DOHH2 (cell line): Measurements from ENCODE around the gene CWC27.

ENCODE experiments used
- H3F3A ChIP-seq: fragments of 200-600 bp; sonication (generic), shearing (Covaris generic); 2 replicates; pipeline ENCODE4 v1.6.0; 2016; ENCODE audit warnings: antibody characterized with exemption, mild to moderate bottlenecking; ENCODE audit not compliant: control insufficient read depth, insufficient read depth
- H3K27ac ChIP-seq: fragments of 200-600 bp; sonication (generic); 2 replicates; pipeline ENCODE4 v1.5.1; 2014; ENCODE audit warnings: low read depth, mild to moderate bottlenecking, low read length, moderate library complexity
- H3K27me3 ChIP-seq: fragments of 200-600 bp; sonication (generic); 2 replicates; pipeline ENCODE4 v1.6.1; 2014; ENCODE audit warnings: mild to moderate bottlenecking, low read length, mixed read lengths; ENCODE audit not compliant: control insufficient read depth
- H3K36me3 ChIP-seq: fragments of 200-600 bp; sonication (generic); 2 replicates; pipeline ENCODE4 v1.6.1; 2014; ENCODE audit warnings: mild to moderate bottlenecking, low read length, moderate library complexity, mixed read lengths; ENCODE audit not compliant: control insufficient read depth
- H3K4me1 ChIP-seq: fragments of 200-600 bp; sonication (generic); 2 replicates; pipeline ENCODE4 v1.6.1; 2014; ENCODE audit warnings: mild to moderate bottlenecking, low read length, mixed read lengths; ENCODE audit not compliant: control insufficient read depth
- H3K4me2 ChIP-seq: fragments of 200-600 bp; sonication (generic); 2 replicates; pipeline ENCODE4 v1.6.0; 2014; ENCODE audit warnings: mild to moderate bottlenecking, low read length, moderate library complexity
- H3K4me3 ChIP-seq: fragments of 200-600 bp; sonication (generic); 2 replicates; pipeline ENCODE4 v1.5.1; 2014; ENCODE audit warnings: mild to moderate bottlenecking, low read length, mixed read lengths
- H3K79me2 ChIP-seq: fragments of 200-600 bp; sonication (generic); 2 replicates; pipeline ENCODE4 v1.6.1; 2014; ENCODE audit warnings: mild to moderate bottlenecking, low read length, mixed read lengths; ENCODE audit not compliant: control insufficient read depth
- H3K9me2 ChIP-seq: fragments of 200-600 bp; sonication (generic); replicated peaks from 2 replicates; pipeline ENCODE4 v1.6.1; 2014; ENCODE audit warnings: mild to moderate bottlenecking, low read length, mixed read lengths; ENCODE audit not compliant: control insufficient read depth
- H3K9me3 ChIP-seq: fragments of 200-600 bp; sonication (generic); 2 replicates; pipeline ENCODE4 v1.6.1; 2014; ENCODE audit warnings: antibody characterized with exemption, low read length, mixed read lengths; ENCODE audit not compliant: control insufficient read depth, insufficient read depth
- H4K20me1 ChIP-seq: fragments of 200-600 bp; sonication (generic); 2 replicates; pipeline ENCODE4 v1.6.0; 2014; ENCODE audit warnings: low read depth, mild to moderate bottlenecking, antibody characterized with exemption, low read length, moderate library complexity; ENCODE audit not compliant: control insufficient read depth, insufficient read depth
- EZH2phosphoT487 ChIP-seq: fragments of 200-600 bp; sonication (generic); IDR thresholded peaks from 2 replicates; pipeline ENCODE4 v1.6.1; 2017; ENCODE audit warnings: borderline replicate concordance, mild to moderate bottlenecking, antibody characterized with exemption, low read length, moderate library complexity, mixed read lengths
- TF ChIP-seq, protein P1 (sequence below): fragments of 200-600 bp; sonication (generic); IDR thresholded peaks from one replicate; pipeline ENCODE4 v1.5.1; 2014; ENCODE audit warnings: antibody characterized with exemption, mild to moderate bottlenecking, low read depth, low read length; ENCODE audit not compliant: poor library complexity, severe bottlenecking

CWC27 gene

DNA sequence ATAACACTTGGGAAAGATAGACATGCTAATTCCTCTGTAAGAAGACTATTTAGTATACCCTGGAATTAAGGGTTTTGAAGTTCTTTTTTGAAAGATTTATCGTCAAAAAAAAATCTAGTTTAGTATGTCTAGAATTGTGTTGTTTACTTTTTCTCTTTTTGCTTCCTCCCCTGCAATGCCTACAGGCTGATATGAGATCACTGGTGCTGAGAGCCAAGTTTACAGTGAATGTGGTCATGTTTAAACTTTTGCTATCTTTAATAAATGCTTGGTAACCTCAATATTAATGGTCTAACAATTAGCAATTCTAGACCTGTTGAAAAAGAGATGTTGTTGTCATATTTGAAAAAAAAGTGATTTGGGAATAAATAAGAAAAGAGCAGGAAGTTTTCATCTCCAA, 86.1 kb downstream of the CWC27 start:
- no peak overlapping the region for H3K4me2 ChIP-seq
- H3K79me2 ChIP-seq, result no peaks in the 10 kb centered on the region
- H3K9me3 ChIP-seq, result no peaks in the 10 kb centered on the region
- H3K4me1 ChIP-seq, result no peaks in the 10 kb centered on the region
- no peaks in the 10 kb centered on the region for H3F3A ChIP-seq
- no peak overlapping the region for H3K27ac ChIP-seq
- H3K9me2 ChIP-seq, result no peaks in the 10 kb centered on the region
- no peaks in the 10 kb centered on the region for H4K20me1 ChIP-seq
- no peaks in the 10 kb centered on the region for H3K27me3 ChIP-seq
- H3K36me3 ChIP-seq, result no peaks in the 10 kb centered on the region
- TF ChIP-seq EZH2phosphoT487, result no peak
- TF ChIP-seq, protein P1, sequence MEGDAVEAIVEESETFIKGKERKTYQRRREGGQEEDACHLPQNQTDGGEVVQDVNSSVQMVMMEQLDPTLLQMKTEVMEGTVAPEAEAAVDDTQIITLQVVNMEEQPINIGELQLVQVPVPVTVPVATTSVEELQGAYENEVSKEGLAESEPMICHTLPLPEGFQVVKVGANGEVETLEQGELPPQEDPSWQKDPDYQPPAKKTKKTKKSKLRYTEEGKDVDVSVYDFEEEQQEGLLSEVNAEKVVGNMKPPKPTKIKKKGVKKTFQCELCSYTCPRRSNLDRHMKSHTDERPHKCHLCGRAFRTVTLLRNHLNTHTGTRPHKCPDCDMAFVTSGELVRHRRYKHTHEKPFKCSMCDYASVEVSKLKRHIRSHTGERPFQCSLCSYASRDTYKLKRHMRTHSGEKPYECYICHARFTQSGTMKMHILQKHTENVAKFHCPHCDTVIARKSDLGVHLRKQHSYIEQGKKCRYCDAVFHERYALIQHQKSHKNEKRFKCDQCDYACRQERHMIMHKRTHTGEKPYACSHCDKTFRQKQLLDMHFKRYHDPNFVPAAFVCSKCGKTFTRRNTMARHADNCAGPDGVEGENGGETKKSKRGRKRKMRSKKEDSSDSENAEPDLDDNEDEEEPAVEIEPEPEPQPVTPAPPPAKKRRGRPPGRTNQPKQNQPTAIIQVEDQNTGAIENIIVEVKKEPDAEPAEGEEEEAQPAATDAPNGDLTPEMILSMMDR, result no peak
- H3K4me3 ChIP-seq, result no peak overlapping the region

DNA sequence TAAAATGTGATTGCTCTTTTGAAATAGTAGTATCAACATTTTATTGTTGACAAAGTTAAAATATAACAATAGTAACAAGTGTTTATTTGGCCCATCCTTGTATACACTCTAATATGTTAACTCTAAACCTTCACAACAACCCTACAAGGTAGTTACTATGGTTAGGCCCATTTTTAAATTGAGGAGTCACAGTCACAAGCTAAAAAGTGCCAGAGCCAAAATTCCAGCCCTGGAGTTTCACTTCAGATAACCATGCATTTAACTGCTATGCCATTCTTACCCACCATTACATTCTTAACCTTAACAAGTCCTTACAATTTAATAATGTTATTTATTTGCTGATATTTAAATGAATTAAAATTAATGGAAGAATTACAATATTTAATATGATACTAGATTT, 91.2 kb downstream of the CWC27 start:
- Histone ChIP-seq H4K20me1 (no peaks in the 10 kb centered on the region), H3K4me3 (no peak overlapping the region), H3K9me3 (no peaks in the 10 kb centered on the region), H3K27me3 (no peaks in the 10 kb centered on the region), H3K27ac (no peak overlapping the region), H3K4me2 (no peak overlapping the region), H3K79me2 (no peaks in the 10 kb centered on the region), H3K9me2 (no peaks in the 10 kb centered on the region), H3F3A (no peaks in the 10 kb centered on the region), H3K36me3 (no peaks in the 10 kb centered on the region), H3K4me1 (no peaks in the 10 kb centered on the region)
- TF ChIP-seq EZH2phosphoT487, result no peak
- TF ChIP-seq, protein P1, result no peak

DNA sequence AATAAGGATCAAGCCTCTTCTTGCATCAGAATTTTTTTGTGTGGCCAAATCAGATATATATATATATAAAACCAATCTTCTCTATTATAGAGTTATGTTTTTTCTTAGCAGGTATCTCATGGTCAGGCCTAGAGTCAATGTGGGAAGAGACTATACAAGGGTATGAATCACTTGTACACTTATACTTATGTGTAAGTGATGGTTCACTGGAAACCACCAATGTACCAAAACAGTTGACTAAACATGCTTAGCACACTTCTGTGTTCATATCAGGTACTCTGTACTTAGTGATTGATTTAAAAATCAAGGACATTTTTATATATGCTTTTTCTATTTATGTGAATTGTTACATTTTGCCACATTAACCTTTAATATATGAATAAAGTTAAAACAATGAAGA, 92.6 kb downstream of the CWC27 start:
- no peak overlapping the region for H3K27ac ChIP-seq
- H3K4me1 ChIP-seq, result no peaks in the 10 kb centered on the region
- H3K9me2 ChIP-seq, result no peaks in the 10 kb centered on the region
- H3K9me3 ChIP-seq, result no peaks in the 10 kb centered on the region
- H3K36me3 ChIP-seq, result no peaks in the 10 kb centered on the region
- H3F3A ChIP-seq, result no peaks in the 10 kb centered on the region
- H3K4me3 ChIP-seq, result no peak overlapping the region
- H4K20me1 ChIP-seq, result no peaks in the 10 kb centered on the region
- H3K27me3 ChIP-seq, result no peaks in the 10 kb centered on the region
- H3K4me2 ChIP-seq, result no peak overlapping the region
- TF ChIP-seq, protein P1, result no peak
- no peak for TF ChIP-seq EZH2phosphoT487
- H3K79me2 ChIP-seq, result no peaks in the 10 kb centered on the region

- Histone ChIP-seq H3K27ac (no peak overlapping the region), H3K9me3 (no peaks in the 10 kb centered on the region), H3K4me1 (no peaks in the 10 kb centered on the region), H3K36me3 (no peaks in the 10 kb centered on the region), H3F3A (no peaks in the 10 kb centered on the region), H3K79me2 (no peaks in the 10 kb centered on the region), H3K9me2 (no peaks in the 10 kb centered on the region), H3K27me3 (no peaks in the 10 kb centered on the region), H3K4me2 (no peak overlapping the region), H3K4me3 (no peak overlapping the region), H4K20me1 (no peaks in the 10 kb centered on the region)
- TF ChIP-seq, protein P1, result no peak
- TF ChIP-seq EZH2phosphoT487, result no peak
These were observed 95.4 kb downstream of the CWC27 start for GRCh38 chr5:64864171-64864570.
